Subcutaneous adipose tissue (tissue), 4 donors: ENCODE results near the gene LEF1. TPM values are rescaled to one million over a fixed set of nuclear protein-coding genes. Genes with fewer than 3 reads are reported as not detected.

Experiments
- CTCF ChIP-seq: fragments of 450-650 bp; IDR thresholded peaks from one replicate; pipeline ENCODE4 v1.5.1; 2016; ENCODE audit warnings: low read depth, mild to moderate bottlenecking, control low read depth, antibody characterized with exemption, moderate library complexity
- total RNA-seq, 4 donors: library from RNA; depleted of rRNA; stranded (reverse); fragments of >200 nt; gene quantifications; one replicate each; pipeline ENCODE4 v1.1.0, GENCODE V29; 2016

Gene LEF1
- total RNA-seq, 4 donors from 2014 or later, result 1.1 to 6.8 (median 5.1) TPM; not detected in 1

- TF ChIP-seq CTCF, result no peak
Measured at GRCh38 chr4:108111781-108112180, 57.0 kb downstream of the LEF1 start.

GRCh38 chr4:108110450-108110849, 58.3 kb downstream of the LEF1 start:
- no peak for TF ChIP-seq CTCF

- no peak for TF ChIP-seq CTCF
Measured at GRCh38 chr4:108109997-108110416, 58.7 kb downstream of the LEF1 start.

- no peak for TF ChIP-seq CTCF
Measured at GRCh38 chr4:108109111-108109510, 59.6 kb downstream of the LEF1 start.

- TF ChIP-seq CTCF, result no peak
Measured at GRCh38 chr4:108107729-108108382, 60.9 kb downstream of the LEF1 start.

- no peak for TF ChIP-seq CTCF
Measured at GRCh38 chr4:108107101-108107500, 61.6 kb downstream of the LEF1 start.

GRCh38 chr4:108106186-108106585, 62.5 kb downstream of the LEF1 start:
- no peak for TF ChIP-seq CTCF
